Measurements from ENCODE around the gene OGDH. TPM values are rescaled to one million over a fixed set of nuclear protein-coding genes. Genes with fewer than 3 reads are reported as not detected.

OGDH gene
- total and polyA plus RNA-seq, 2 of the 13 experiments (the other 11 are each of a cell fraction or from before 2014, with no cell fraction given) = 17.4 to 25.4 TPM

DNA sequence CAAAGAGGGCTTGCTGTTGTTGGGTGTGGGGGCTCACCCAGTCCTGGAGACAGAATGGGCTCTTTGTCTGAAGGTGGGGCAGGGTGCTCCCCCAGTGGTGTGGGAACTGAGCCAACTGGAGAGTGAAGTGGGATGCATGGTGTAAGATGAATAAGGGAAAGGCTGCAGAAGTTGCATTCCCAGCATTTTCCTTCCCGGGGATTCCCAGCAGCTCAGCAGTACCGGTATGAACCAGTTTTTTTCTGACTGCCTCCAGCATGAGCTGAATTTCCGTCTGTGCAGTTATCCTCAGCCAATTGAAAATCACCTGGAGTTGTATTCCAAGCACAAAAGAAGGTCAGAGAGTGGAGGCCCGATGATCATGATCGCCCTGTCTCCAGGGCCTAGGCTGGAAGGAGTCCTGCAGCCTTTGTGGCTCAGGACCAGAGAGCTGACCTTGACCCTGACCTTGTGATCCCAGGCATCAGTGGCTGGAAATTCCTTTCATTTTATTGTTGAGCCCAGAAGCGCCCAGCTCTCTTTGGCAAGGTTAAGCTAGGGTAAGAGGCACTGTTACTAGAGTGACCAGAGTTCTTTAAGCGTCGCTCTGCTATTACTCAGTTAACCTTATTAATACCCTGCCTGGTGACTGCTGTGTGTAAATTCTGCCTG lies 33.4 kb downstream of the OGDH start (continued):
- TF ChIP-seq, protein P1, sequence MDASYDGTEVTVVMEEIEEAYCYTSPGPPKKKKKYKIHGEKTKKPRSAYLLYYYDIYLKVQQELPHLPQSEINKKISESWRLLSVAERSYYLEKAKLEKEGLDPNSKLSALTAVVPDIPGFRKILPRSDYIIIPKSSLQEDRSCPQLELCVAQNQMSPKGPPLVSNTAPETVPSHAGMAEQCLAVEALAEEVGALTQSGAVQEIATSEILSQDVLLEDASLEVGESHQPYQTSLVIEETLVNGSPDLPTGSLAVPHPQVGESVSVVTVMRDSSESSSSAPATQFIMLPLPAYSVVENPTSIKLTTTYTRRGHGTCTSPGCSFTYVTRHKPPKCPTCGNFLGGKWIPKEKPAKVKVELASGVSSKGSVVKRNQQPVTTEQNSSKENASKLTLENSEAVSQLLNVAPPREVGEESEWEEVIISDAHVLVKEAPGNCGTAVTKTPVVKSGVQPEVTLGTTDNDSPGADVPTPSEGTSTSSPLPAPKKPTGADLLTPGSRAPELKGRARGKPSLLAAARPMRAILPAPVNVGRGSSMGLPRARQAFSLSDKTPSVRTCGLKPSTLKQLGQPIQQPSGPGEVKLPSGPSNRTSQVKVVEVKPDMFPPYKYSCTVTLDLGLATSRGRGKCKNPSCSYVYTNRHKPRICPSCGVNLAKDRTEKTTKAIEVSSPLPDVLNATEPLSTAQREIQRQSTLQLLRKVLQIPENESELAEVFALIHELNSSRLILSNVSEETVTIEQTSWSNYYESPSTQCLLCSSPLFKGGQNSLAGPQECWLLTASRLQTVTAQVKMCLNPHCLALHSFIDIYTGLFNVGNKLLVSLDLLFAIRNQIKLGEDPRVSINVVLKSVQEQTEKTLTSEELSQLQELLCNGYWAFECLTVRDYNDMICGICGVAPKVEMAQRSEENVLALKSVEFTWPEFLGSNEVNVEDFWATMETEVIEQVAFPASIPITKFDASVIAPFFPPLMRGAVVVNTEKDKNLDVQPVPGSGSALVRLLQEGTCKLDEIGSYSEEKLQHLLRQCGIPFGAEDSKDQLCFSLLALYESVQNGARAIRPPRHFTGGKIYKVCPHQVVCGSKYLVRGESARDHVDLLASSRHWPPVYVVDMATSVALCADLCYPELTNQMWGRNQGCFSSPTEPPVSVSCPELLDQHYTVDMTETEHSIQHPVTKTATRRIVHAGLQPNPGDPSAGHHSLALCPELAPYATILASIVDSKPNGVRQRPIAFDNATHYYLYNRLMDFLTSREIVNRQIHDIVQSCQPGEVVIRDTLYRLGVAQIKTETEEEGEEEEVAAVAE (CRISPR knock-in tag; IDR thresholded peaks at IDR 0.05; ENCODE audit: borderline replicate concordance) = no peak
- TF ChIP-seq BRCA1 (CRISPR knock-in tag; IDR thresholded peaks at IDR 0.05) (no peak), MLXIP (CRISPR knock-in tag; IDR thresholded peaks at IDR 0.05; ENCODE audit: borderline replicate concordance) (no peak), ZSCAN21 (CRISPR knock-in tag; IDR thresholded peaks at IDR 0.05; ENCODE audit: borderline replicate concordance) (no peak), ZC3H4 (CRISPR knock-in tag; IDR thresholded peaks at IDR 0.05; ENCODE audit: borderline replicate concordance) (no peak), REXO4 (CRISPR knock-in tag; IDR thresholded peaks at IDR 0.05; ENCODE audit: borderline replicate concordance) (no peak), ZFP41 (CRISPR knock-in tag; IDR thresholded peaks at IDR 0.05; ENCODE audit: borderline replicate concordance) (no peak), ZNF30 (CRISPR knock-in tag; IDR thresholded peaks at IDR 0.05) (no peak), NFIC (IDR thresholded peaks at IDR 0.05; ENCODE audit: low read length) (no peak), HNF4G (IDR thresholded peaks at IDR 0.05; ENCODE audit: borderline replicate concordance, low read depth, low read length) (no peak), HNF4G (CRISPR knock-in tag; IDR thresholded peaks at IDR 0.05; ENCODE audit: borderline replicate concordance, low read depth) (no peak), KLF12 (CRISPR knock-in tag; IDR thresholded peaks at IDR 0.05; ENCODE audit: borderline replicate concordance) (no peak), ZNF883 (CRISPR knock-in tag; IDR thresholded peaks at IDR 0.05; ENCODE audit: not compliant biosample characterization) (no peak), SETDB1 (CRISPR knock-in tag; IDR thresholded peaks at IDR 0.05; ENCODE audit: borderline replicate concordance) (no peak), SOX6 (IDR thresholded peaks at IDR 0.05) (no peak), SOX6 (CRISPR knock-in tag; IDR thresholded peaks at IDR 0.05) (peak; percentile 68), MXD4 (CRISPR knock-in tag; IDR thresholded peaks at IDR 0.05) (0 out of 2 replicates have a peak, but pooled peaks have one; percentile 40)
- TF ChIP-seq, protein P2, sequence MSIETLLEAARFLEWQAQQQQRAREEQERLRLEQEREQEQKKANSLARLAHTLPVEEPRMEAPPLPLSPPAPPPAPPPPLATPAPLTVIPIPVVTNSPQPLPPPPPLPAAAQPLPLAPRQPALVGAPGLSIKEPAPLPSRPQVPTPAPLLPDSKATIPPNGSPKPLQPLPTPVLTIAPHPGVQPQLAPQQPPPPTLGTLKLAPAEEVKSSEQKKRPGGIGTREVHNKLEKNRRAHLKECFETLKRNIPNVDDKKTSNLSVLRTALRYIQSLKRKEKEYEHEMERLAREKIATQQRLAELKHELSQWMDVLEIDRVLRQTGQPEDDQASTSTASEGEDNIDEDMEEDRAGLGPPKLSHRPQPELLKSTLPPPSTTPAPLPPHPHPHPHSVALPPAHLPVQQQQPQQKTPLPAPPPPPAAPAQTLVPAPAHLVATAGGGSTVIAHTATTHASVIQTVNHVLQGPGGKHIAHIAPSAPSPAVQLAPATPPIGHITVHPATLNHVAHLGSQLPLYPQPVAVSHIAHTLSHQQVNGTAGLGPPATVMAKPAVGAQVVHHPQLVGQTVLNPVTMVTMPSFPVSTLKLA (IDR thresholded peaks at IDR 0.05) = no peak
- TF ChIP-seq, protein P3, sequence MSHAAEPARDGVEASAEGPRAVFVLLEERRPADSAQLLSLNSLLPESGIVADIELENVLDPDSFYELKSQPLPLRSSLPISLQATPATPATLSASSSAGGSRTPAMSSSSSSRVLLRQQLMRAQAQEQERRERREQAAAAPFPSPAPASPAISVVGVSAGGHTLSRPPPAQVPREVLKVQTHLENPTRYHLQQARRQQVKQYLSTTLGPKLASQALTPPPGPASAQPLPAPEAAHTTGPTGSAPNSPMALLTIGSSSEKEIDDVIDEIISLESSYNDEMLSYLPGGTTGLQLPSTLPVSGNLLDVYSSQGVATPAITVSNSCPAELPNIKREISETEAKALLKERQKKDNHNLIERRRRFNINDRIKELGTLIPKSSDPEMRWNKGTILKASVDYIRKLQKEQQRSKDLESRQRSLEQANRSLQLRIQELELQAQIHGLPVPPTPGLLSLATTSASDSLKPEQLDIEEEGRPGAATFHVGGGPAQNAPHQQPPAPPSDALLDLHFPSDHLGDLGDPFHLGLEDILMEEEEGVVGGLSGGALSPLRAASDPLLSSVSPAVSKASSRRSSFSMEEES (CRISPR knock-in tag; IDR thresholded peaks at IDR 0.05) = 0 out of 2 replicates have a peak, but pooled peaks have one; percentile 30
